IMR-90 (cell line): ENCODE data around the gene SHISAL1. TPM values are rescaled to one million over a fixed set of nuclear protein-coding genes. Genes with fewer than 3 reads are reported as not detected.

Experiments
- ATAC-seq: fragments of 200-7000 bp; cut with Tn5 transposase; 2 replicates; pipeline ENCODE4 v1.9.1; 2020; ENCODE audit warnings: low read depth, mild to moderate bottlenecking, moderate library complexity
- BruUV-seq: library from RNA; stranded (reverse); fragments of 400-500 nt; replicated peaks from 2 replicates; lab custom pipeline; 2021; lab: Mats Ljungman, UMichigan
- CTCF ChIA-PET: fragments of 300-600 bp; formaldehyde crosslinking; extraction: SDS; loops from one replicate; lab custom pipeline; 2021; ENCODE audit warnings: antibody characterized with exemption; lab: Yijun Ruan, JAX
- POLR2A ChIA-PET: fragments of 300-600 bp; sonication (Branson Sonifier 250); formaldehyde crosslinking; loops from one replicate; lab custom pipeline; 2022; ENCODE audit warnings: antibody characterized with exemption; ENCODE audit not compliant: unreplicated experiment; lab: Charles Lee
- DNase-seq: peaks from one replicate; pipeline ENCODE4 v3.0.0; 2013
- H2AFZ ChIP-seq: replicated peaks from 2 replicates; pipeline ENCODE3; 2013; ENCODE audit warnings: low read length, mild to moderate bottlenecking; ENCODE audit not compliant: poor library complexity
- H2AK5ac ChIP-seq: 2 replicates; pipeline ENCODE4 v1.6.1; 2013; ENCODE audit warnings: low read depth, low read length, inconsistent platforms
- H2AK9ac ChIP-seq: replicated peaks from 2 replicates; pipeline ENCODE3; 2013; ENCODE audit warnings: mild to moderate bottlenecking, low read depth, low read length, moderate library complexity; ENCODE audit not compliant: poor library complexity
- H2BK120ac ChIP-seq: 2 replicates; pipeline ENCODE4 v1.6.1; 2013; ENCODE audit warnings: low read depth, low read length, inconsistent platforms
- H2BK15ac ChIP-seq: 3 replicates; pipeline ENCODE4 v1.6.1; 2013; ENCODE audit warnings: low read depth, low read length, inconsistent platforms
- H2BK20ac ChIP-seq: 2 replicates; pipeline ENCODE4 v1.6.1; 2013; ENCODE audit warnings: low read depth, mild to moderate bottlenecking, inconsistent platforms, low read length, moderate library complexity
- H2BK5ac ChIP-seq: 2 replicates; pipeline ENCODE4 v1.6.1; 2013; ENCODE audit warnings: mild to moderate bottlenecking, low read depth, low read length, inconsistent platforms; ENCODE audit not compliant: poor library complexity, severe bottlenecking
- H3K14ac ChIP-seq: replicated peaks from 2 replicates; pipeline ENCODE4 v1.6.1; 2013; ENCODE audit warnings: low read depth, low read length, inconsistent platforms
- H3K18ac ChIP-seq: 2 replicates; pipeline ENCODE4 v1.6.1; 2013; ENCODE audit warnings: low read depth, low read length, control low read depth
- H3K23ac ChIP-seq: 2 replicates; pipeline ENCODE4 v1.6.1; 2013; ENCODE audit warnings: low read depth, low read length, inconsistent platforms
- H3K27ac ChIP-seq: 2 replicates; pipeline ENCODE4 v1.5.1; 2013; ENCODE audit warnings: mild to moderate bottlenecking, control low read depth, low read length; ENCODE audit not compliant: insufficient read depth
- H3K27me3 ChIP-seq: 2 replicates; pipeline ENCODE4 v1.6.1; 2013; ENCODE audit warnings: low read length; ENCODE audit not compliant: control insufficient read depth, insufficient read depth
- H3K36me3 ChIP-seq: 2 replicates; pipeline ENCODE4 v1.6.1; 2013; ENCODE audit warnings: low read length, mixed read lengths; ENCODE audit not compliant: control insufficient read depth, insufficient read depth
- H3K4ac ChIP-seq: 2 replicates; pipeline ENCODE4 v1.6.1; 2013; ENCODE audit warnings: low read depth, low read length, inconsistent platforms
- H3K4me1 ChIP-seq: 2 replicates; pipeline ENCODE4 v1.6.1; 2013; ENCODE audit warnings: low read length, mixed read lengths; ENCODE audit not compliant: control insufficient read depth, insufficient read depth
- H3K4me2 ChIP-seq: 2 replicates; pipeline ENCODE4 v1.6.1; 2013; ENCODE audit warnings: low read depth, mild to moderate bottlenecking, control low read depth, low read length, moderate library complexity
- H3K4me3 ChIP-seq: 2 replicates; pipeline ENCODE4 v1.5.1; 2013; ENCODE audit warnings: low read depth, mild to moderate bottlenecking, control low read depth, low read length, moderate library complexity; ENCODE audit not compliant: insufficient read depth
- H3K56ac ChIP-seq: 2 replicates; pipeline ENCODE4 v1.6.1; 2013; ENCODE audit warnings: low read length, inconsistent platforms; ENCODE audit not compliant: insufficient read depth; ENCODE audit errors: extremely low read depth
- H3K79me1 ChIP-seq, 2 experiments: 2 replicates each; pipeline ENCODE4 v1.6.1; 2013; ENCODE audit warnings: low read length in 2 of 2, inconsistent platforms in 1 of 2, low read depth in 1 of 2
- H3K9ac ChIP-seq: 2 replicates; pipeline ENCODE4 v1.6.1; 2013; ENCODE audit warnings: low read depth, low read length, control low read depth
- H3K9me1 ChIP-seq: 2 replicates; pipeline ENCODE4 v1.6.1; 2013; ENCODE audit warnings: low read length, inconsistent platforms; ENCODE audit not compliant: insufficient read depth
- H3K9me3 ChIP-seq: 2 replicates; pipeline ENCODE4 v1.6.1; 2013; ENCODE audit warnings: low read length; ENCODE audit not compliant: control insufficient read depth, insufficient read depth
- H4K20me1 ChIP-seq: 2 replicates; pipeline ENCODE4 v1.6.1; 2013; ENCODE audit warnings: low read length, inconsistent platforms; ENCODE audit not compliant: insufficient read depth
- H4K5ac ChIP-seq: 2 replicates; pipeline ENCODE4 v1.6.1; 2013; ENCODE audit warnings: mild to moderate bottlenecking, low read depth, low read length, control low read depth
- H4K8ac ChIP-seq, 2 experiments: 2 replicates each; pipeline ENCODE4 v1.6.1; 2013; ENCODE audit warnings: low read depth in 2 of 2, low read length in 2 of 2, control low read depth in 1 of 2, inconsistent platforms in 1 of 2
- H4K91ac ChIP-seq: 2 replicates; pipeline ENCODE4 v1.6.1; 2013; ENCODE audit warnings: low read depth, low read length, inconsistent platforms; ENCODE audit not compliant: insufficient read depth
- ELK1 ChIP-seq: fragments of 150-350 bp; IDR thresholded peaks from 2 replicates; pipeline ENCODE4 v1.6.1; 2016; ENCODE audit warnings: low read depth, mild to moderate bottlenecking, low read length, moderate library complexity, borderline replicate concordance
- WGBS, 2 experiments: methylation state at CpG; one replicate each; pipeline versions ENCODE4 v1.1.5 to v1.1.7; 2013; ENCODE audit warnings: missing lambda C conversion rate in 2 of 2; ENCODE audit not compliant: insufficient read length in 1 of 2; ENCODE audit errors: extremely low coverage in 2 of 2; 5-methylcytosine and 5-hydroxymethylcytosine counted together
- dilution Hi-C: fragments of 300-500 bp; cut with HindIII; formaldehyde crosslinking; loops from one replicate; pipeline ENCODE4 v1.14.3; 2018; ENCODE audit warnings: low sequenced_read_pairs; ENCODE audit not compliant: unreplicated experiment
- in situ Hi-C: fragments of 300-500 bp; cut with MboI; formaldehyde crosslinking; loops from 3 replicates; pipeline ENCODE4 v1.14.3; 2019; ENCODE audit warnings: low sequenced_read_pairs, inconsistent platforms, mixed read lengths
- intact Hi-C: fragments of 100-400 bp; cut with micrococcal nuclease; formaldehyde crosslinking; loops from 2 replicates; pipeline ENCODE4 v1.10.0; 2022
- polyA plus RNA-seq, 3 experiments: library from polyadenylated mRNA; depleted of rRNA; stranded (reverse); fragments of >200 nt; gene quantifications; 2 replicates each; pipeline ENCODE4 v1.2.3, GENCODE V29; 2012; ENCODE audit warnings: low replicate concordance in 1 of 3
- total RNA-seq: library from RNA; depleted of rRNA; stranded (reverse); fragments of >200 nt; gene quantifications from 2 replicates; pipeline ENCODE4 v1.2.3, GENCODE V29; 2012
- TF ChIP-seq, protein P1 (sequence below): fragments of 150-350 bp; IDR thresholded peaks from 2 replicates; pipeline ENCODE4 v1.6.1; 2017; ENCODE audit warnings: mild to moderate bottlenecking, antibody characterized with exemption, low read length, low read depth

SHISAL1 gene
- total and polyA plus RNA-seq, 2 of the 4 experiments (the other 2 are of a cell fraction) = 1.0 to 1.4 TPM

DNA sequence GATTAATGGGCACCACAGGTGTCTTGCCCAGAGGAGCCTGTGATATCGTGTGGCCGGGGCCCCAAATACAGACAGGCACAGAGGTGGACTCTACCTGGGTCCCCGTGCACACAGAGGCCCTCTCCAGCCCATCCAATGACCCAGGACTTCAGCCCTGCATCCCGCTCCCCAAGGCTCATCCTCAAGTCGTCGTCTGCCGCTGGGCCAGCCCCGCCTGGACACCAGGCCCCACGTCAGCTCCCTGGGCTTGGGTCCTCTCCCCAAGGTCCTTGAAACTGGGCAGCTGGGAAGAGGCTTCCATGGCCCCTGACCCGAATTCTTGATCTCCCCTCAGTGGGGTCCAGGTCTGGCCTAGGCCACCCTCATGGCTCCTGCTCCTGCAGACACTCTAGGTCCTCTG lies 20.2 kb downstream of the SHISAL1 start:
- H2AK9ac ChIP-seq = no peak overlapping the region
- no peak overlapping the region for H3K9ac ChIP-seq
- H3K4me2 ChIP-seq = no peak overlapping the region
- POLR2A ChIA-PET = no interaction called here
- H3K9me3 ChIP-seq = peaks cover 4% of the 10 kb centered on the region
- no peak overlapping the region for H2BK20ac ChIP-seq
- intact Hi-C loops (no loop called here), dilution Hi-C loops (no loop called here), in situ Hi-C loops (no loop called here)
- no peak for ATAC-seq
- 85% methylated on average over 10 of the region's 10 CpGs; no CpG with 5 or more reads in 1 of the 2 experiments for WGBS, 2 experiments
- H2AK5ac ChIP-seq = no peak overlapping the region
- no peak overlapping the region for H2BK120ac ChIP-seq
- no peaks in the 10 kb centered on the region for H3K27me3 ChIP-seq
- no peak overlapping the region for H4K8ac ChIP-seq
- no TSS peak for BruUV-seq
- no peak overlapping the region for H3K4me3 ChIP-seq
- H3K14ac ChIP-seq = no peak overlapping the region
- no peak overlapping the region for H2BK5ac ChIP-seq
- H3K9me1 ChIP-seq = no peaks in the 10 kb centered on the region; the same call in 1 of the 2 replicates
- no peaks in the 10 kb centered on the region for H3K79me1 ChIP-seq
- no peaks in the 10 kb centered on the region for H4K20me1 ChIP-seq
- TF ChIP-seq, protein P1, sequence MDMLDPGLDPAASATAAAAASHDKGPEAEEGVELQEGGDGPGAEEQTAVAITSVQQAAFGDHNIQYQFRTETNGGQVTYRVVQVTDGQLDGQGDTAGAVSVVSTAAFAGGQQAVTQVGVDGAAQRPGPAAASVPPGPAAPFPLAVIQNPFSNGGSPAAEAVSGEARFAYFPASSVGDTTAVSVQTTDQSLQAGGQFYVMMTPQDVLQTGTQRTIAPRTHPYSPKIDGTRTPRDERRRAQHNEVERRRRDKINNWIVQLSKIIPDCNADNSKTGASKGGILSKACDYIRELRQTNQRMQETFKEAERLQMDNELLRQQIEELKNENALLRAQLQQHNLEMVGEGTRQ = no peak
- no peak for TF ChIP-seq ELK1
- CTCF ChIA-PET = no interaction called here
- peaks cover 11% of the 10 kb centered on the region for H3K4me1 ChIP-seq
- H2AFZ ChIP-seq = no peak overlapping the region
- DNase-seq = no peak
- no peak overlapping the region for H2BK15ac ChIP-seq
- H3K18ac ChIP-seq = no peak overlapping the region
- no peak overlapping the region for H3K27ac ChIP-seq
- H4K91ac ChIP-seq = no peak overlapping the region
- no peak overlapping the region for H4K5ac ChIP-seq
- H3K36me3 ChIP-seq = no peaks in the 10 kb centered on the region
- no peak overlapping the region for H3K56ac ChIP-seq
- no peak overlapping the region for H3K23ac ChIP-seq
- no peak overlapping the region for H3K4ac ChIP-seq
